Activated CD4-positive, CD25-positive, alpha-beta regulatory T cell treated with anti-CD3 and anti-CD28 coated beads, Interleukin-2, amount 50 U/mL, for 16 hours (primary cell): Measurements from ENCODE around the gene SYT3.
"Not testable (repeated sequence)": the region's sequence is repeated elsewhere in the genome, so short reads cannot be mapped to it uniquely, and the experiment has no call there.

Experiments used
- DNase-seq: peaks from one replicate; pipeline ENCODE4 v3.0.0-alpha.2; 2020; ENCODE audit warnings: low read depth, low spot score

The SYT3 gene

GRCh38 chr19:50602935-50603334, 36.7 kb downstream of the SYT3 start:
- DNase-seq, result no peak

- DNase-seq, result no peak
These were observed 37.2 kb downstream of the SYT3 start for GRCh38 chr19:50602496-50602895.

GRCh38 chr19:50602089-50602422, 37.6 kb downstream of the SYT3 start:
- no peak for DNase-seq

- no peak for DNase-seq
These were observed 38.1 kb downstream of the SYT3 start for GRCh38 chr19:50601407-50602088.

GRCh38 chr19:50599427-50599826, 40.3 kb downstream of the SYT3 start:
- no peak for DNase-seq

- no peak for DNase-seq
These were observed 49.5 kb downstream of the SYT3 start for GRCh38 chr19:50590191-50590590.

- DNase-seq, result not testable (repeated sequence)
These were observed 57.7 kb downstream of the SYT3 start for GRCh38 chr19:50581795-50582660.

GRCh38 chr19:50580970-50581634, 58.6 kb downstream of the SYT3 start:
- no peak for DNase-seq

- DNase-seq, result no peak
These were observed 59.4 kb downstream of the SYT3 start for GRCh38 chr19:50580240-50580639.

- DNase-seq, result not testable (repeated sequence)
These were observed 62.9 kb downstream of the SYT3 start for GRCh38 chr19:50576769-50577168.

GRCh38 chr19:50573741-50574461, 65.8 kb downstream of the SYT3 start:
- DNase-seq, result no peak
